ENCODE results near the gene AOC1.

- TF ChIP-seq, protein P1, sequence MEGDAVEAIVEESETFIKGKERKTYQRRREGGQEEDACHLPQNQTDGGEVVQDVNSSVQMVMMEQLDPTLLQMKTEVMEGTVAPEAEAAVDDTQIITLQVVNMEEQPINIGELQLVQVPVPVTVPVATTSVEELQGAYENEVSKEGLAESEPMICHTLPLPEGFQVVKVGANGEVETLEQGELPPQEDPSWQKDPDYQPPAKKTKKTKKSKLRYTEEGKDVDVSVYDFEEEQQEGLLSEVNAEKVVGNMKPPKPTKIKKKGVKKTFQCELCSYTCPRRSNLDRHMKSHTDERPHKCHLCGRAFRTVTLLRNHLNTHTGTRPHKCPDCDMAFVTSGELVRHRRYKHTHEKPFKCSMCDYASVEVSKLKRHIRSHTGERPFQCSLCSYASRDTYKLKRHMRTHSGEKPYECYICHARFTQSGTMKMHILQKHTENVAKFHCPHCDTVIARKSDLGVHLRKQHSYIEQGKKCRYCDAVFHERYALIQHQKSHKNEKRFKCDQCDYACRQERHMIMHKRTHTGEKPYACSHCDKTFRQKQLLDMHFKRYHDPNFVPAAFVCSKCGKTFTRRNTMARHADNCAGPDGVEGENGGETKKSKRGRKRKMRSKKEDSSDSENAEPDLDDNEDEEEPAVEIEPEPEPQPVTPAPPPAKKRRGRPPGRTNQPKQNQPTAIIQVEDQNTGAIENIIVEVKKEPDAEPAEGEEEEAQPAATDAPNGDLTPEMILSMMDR (IDR thresholded peaks at IDR 0.05) = no peak
- TF ChIP-seq POLR2A (IDR thresholded peaks at IDR 0.05) = no peak
Measured at GRCh38 chr7:150879345-150879744, 27.0 kb downstream of the AOC1 start.
